ENCODE data around the gene AKT1S1.

The AKT1S1 gene

DNA sequence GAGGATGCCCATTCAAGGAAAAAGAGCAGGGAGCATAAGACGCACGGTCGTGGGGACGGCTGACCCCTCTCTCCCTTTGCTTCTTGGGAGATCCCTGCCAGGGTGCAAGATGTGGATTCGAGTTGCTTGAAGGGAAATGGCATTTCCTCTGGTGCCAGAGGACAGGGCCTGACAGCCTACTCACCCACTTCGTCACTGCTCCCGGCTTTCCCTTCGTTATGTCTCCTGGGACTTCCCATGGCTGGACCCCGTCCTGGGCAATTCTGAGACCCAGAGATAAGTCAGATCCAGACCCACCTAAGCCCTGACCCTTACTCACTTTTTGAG, 1.6 kb upstream of the AKT1S1 start:
- peaks cover 37% of the 10 kb centered on the region for H3K4me1 Mint-ChIP-seq
- no peak overlapping the region for H3K27ac Mint-ChIP-seq
- peaks cover 45% of the 10 kb centered on the region for H3K36me3 Mint-ChIP-seq (ENCODE audit: low read depth)
- no peak overlapping the region for H3K4me3 Mint-ChIP-seq
- no peaks in the 10 kb centered on the region for H3K9me3 Mint-ChIP-seq
- TF ChIP-seq, protein P1, sequence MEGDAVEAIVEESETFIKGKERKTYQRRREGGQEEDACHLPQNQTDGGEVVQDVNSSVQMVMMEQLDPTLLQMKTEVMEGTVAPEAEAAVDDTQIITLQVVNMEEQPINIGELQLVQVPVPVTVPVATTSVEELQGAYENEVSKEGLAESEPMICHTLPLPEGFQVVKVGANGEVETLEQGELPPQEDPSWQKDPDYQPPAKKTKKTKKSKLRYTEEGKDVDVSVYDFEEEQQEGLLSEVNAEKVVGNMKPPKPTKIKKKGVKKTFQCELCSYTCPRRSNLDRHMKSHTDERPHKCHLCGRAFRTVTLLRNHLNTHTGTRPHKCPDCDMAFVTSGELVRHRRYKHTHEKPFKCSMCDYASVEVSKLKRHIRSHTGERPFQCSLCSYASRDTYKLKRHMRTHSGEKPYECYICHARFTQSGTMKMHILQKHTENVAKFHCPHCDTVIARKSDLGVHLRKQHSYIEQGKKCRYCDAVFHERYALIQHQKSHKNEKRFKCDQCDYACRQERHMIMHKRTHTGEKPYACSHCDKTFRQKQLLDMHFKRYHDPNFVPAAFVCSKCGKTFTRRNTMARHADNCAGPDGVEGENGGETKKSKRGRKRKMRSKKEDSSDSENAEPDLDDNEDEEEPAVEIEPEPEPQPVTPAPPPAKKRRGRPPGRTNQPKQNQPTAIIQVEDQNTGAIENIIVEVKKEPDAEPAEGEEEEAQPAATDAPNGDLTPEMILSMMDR (IDR thresholded peaks at IDR 0.05) = no peak
- no peak for DNase-seq
- no peaks in the 10 kb centered on the region for H3K27me3 Mint-ChIP-seq (ENCODE audit: low read depth, poor library complexity)

DNA sequence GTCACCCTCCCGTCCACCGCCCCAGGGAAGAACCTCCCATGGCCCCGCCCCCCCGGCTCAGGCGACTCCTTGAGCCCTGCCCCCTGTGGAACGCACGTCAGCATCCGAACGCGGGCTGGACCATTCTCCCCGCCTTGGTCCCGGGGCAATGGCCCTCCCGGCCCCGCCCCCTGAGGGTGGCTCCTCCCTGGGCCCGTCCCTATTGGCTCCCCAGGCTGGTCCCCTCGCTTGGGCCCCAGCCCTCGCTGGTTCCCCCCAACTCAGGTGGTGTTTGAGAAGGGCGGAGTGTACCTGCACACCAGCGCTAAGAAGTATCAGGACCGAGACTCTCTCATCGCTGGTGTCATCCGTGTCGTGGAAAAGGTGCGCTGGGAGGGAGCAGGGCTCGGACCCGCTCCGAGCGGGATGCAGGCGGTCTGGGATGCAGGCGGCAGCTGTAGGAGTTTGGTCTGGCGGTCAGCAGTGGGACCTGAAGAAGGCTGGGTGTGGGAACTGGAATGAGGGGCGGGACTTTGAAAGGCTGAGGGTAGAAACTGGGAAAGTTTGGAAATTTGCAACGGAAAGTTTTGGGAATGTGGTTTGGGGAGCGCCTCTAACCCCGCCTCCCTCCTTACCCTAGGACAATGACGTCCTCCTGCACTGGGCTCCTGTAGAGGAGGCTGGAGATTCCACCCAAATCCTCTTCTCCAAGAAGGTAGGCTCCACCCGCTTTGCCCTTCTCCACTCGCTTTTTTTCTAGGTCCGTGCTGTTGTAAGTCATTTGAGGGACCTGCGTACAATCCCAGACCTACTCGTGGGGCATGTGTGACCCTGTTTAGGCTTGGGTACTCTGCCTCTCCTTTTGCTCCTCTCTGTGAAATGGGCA, 956 bp upstream of the AKT1S1 start:
- Mint-ChIP-seq H3K27me3 (ENCODE audit: low read depth, poor library complexity) (no peaks in the 10 kb centered on the region), H3K9me3 (no peaks in the 10 kb centered on the region), H3K4me3 (no peak overlapping the region), H3K4me1 (peaks cover 37% of the 10 kb centered on the region), H3K36me3 (ENCODE audit: low read depth) (peaks cover 39% of the 10 kb centered on the region), H3K27ac (no peak overlapping the region)
- peak; percentile 98 for DNase-seq
- TF ChIP-seq, protein P1 (IDR thresholded peaks at IDR 0.05) = no peak

DNA sequence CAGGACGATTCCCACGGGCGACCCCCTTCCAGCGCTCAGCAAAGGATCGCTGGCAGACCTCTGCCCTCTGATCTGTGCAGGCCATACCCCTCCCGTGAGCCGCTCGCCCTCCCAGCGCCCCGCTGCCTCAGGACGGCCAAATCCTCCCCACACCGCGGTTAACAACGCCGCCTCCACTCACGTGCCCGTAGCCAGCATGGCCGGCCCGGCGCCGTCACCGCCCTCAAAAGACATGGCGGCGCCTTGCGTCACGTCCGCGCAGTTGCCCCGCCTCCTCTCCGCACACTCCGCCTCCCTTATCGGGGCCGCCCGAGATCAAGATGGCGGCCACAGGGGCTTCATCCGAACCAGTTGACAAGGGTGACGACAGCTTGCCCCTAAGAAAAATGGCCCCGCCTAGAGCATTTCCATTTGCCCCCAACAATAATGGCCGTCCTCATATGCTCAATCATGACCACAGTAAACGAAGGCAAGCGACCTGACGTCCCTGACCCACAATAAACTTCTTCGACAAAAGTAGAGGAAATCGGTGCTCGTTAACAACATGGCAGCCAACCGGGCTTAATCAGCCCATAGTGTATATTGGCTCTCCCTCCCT, 634 bp downstream of the AKT1S1 start:
- Mint-ChIP-seq H3K9me3 (no peaks in the 10 kb centered on the region), H3K4me1 (peaks cover 45% of the 10 kb centered on the region), H3K27ac (no peak overlapping the region), H3K4me3 (no peak overlapping the region), H3K27me3 (ENCODE audit: low read depth, poor library complexity) (no peaks in the 10 kb centered on the region), H3K36me3 (ENCODE audit: low read depth) (peaks cover 28% of the 10 kb centered on the region)
- peak; percentile 97 for DNase-seq
- TF ChIP-seq, protein P1 (IDR thresholded peaks at IDR 0.05) = no peak

DNA sequence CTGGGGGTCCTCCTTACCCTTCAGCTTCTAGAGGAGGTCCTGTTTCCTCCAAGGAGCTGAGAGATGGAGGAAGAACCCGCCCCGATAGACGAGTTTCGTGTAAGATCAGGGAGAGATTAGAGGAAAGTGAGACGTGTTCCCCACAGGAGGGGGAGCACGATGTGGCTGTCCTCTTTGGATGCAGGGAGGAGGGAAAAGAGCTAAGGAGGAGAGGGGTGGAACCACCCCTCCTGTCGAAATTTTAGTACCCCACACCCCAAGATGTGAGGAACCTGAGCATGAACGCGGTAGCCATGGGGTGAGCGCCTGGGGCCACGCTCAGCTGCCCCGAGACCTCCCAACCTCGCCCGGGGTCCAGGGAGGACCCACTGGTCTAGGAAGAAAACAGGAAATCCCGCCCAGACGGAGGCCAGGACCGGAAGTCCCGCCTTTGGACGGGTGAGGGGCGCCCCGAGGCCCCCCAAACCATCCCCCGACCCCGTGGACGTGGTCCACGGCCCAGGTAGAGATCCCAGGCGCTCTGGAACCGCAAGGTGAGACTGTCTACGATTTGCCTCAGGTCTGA, 1.2 kb downstream of the AKT1S1 start:
- Mint-ChIP-seq H3K36me3 (ENCODE audit: low read depth) (peaks cover 24% of the 10 kb centered on the region), H3K4me3 (no peak overlapping the region), H3K27me3 (ENCODE audit: low read depth, poor library complexity) (no peaks in the 10 kb centered on the region), H3K9me3 (no peaks in the 10 kb centered on the region), H3K27ac (peak overlapping the region; percentile 86), H3K4me1 (peaks cover 45% of the 10 kb centered on the region)
- peak; percentile 75 for DNase-seq
- TF ChIP-seq, protein P1 (IDR thresholded peaks at IDR 0.05) = no peak

DNA sequence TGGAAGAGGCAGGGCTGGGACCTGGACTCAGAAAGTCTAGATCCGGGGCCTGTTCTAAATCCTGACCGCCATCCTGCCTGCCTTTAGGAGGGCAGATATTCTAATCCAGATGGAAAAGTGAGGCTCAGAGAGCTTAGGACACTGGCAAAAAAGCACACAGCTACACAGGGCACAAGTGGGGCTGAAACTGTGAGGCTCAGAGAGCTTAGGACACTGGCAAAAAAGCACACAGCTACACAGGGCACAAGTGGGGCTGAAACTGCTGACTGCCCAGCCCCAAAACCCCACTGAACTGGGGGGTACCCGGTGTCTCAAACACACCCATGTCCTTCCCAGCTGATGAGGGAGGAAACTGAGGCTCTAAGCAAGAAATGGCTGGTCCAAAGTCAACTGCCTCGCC, 2.0 kb downstream of the AKT1S1 start:
- TF ChIP-seq, protein P1 (IDR thresholded peaks at IDR 0.05) = no peak
- Mint-ChIP-seq H3K36me3 (ENCODE audit: low read depth) (peaks cover 16% of the 10 kb centered on the region), H3K27me3 (ENCODE audit: low read depth, poor library complexity) (no peaks in the 10 kb centered on the region), H3K4me3 (no peak overlapping the region), H3K9me3 (no peaks in the 10 kb centered on the region), H3K27ac (peak overlapping the region; percentile 86), H3K4me1 (peaks cover 50% of the 10 kb centered on the region)
- no peak for DNase-seq
